ENCODE measurements around the gene TBC1D21. TPM values are rescaled to one million over a fixed set of nuclear protein-coding genes. Genes with fewer than 3 reads are reported as not detected.

Gene TBC1D21
- total RNA-seq, 1 experiment from 2014 or later: not detected

DNA sequence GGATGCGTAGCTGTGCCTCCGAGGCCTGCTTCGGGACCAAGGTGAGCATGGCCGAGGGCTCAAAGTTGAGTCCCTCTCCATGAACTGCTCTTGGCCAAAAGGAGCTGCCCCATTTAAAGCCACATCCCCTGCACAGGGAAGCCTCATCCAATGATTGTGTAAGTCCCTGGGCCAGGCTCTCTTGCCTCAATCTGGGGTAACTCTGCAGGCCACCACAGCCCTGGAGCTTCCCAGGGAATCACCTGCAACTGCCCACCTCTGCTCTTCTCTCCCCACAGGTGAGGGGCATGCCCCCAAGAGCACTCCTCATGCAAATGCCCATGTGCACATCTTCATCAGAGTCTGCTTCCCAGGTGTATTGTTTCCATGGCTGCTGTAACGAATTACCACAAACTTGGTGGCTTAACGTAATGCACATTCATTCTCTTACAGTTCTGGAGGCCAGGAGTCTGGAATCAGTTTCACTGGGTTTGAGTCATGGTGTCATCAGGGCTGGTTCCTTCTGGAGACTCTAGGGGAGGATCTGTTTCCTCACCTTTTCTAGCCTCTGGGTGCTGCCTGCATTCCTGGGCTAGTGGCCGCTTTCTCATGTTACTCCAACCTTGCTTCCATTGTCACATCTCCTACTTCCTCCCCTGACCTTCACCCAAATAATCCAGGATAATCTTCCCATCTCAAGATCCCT lies 27.9 kb downstream of the TBC1D21 start:
- intact Hi-C loops (cut with micrococcal nuclease; ENCODE audit: unreplicated experiment): loop anchor here (10.0 kb wide), 1 partner anchor 186 kb away; no protein-coding TSS in a partner anchor
- no peak overlapping the region for H3K4me3 ChIP-seq
- H3K9me2 ChIP-seq (ENCODE audit: insufficient read depth): no peaks in the 10 kb centered on the region
- no peaks in the 10 kb centered on the region for H3K27me3 ChIP-seq (ENCODE audit: insufficient read depth, low read depth)
- H3K4me2 ChIP-seq: no peak overlapping the region
- no peaks in the 10 kb centered on the region for H3K79me2 ChIP-seq (ENCODE audit: low read depth)
- H4K20me1 ChIP-seq (ENCODE audit: insufficient read depth): no peaks in the 10 kb centered on the region
- H3K9me3 ChIP-seq (ENCODE audit: insufficient read depth, low read depth): no peaks in the 10 kb centered on the region
- no TSS peak for BruUV-seq (replicated peaks)
- CTCF ChIA-PET: no interaction called here
- POLR2A ChIA-PET (ENCODE audit: unreplicated experiment): no interaction called here
- no peak overlapping the region for H2AFZ ChIP-seq
- H3F3A ChIP-seq (ENCODE audit: insufficient read depth, low read depth): peaks cover 7% of the 10 kb centered on the region; the same call in 1 of the 2 replicates
- H3K27ac ChIP-seq: no peak overlapping the region
- TF ChIP-seq EZH2 (IDR thresholded peaks at IDR 0.05; ENCODE audit: low read depth): no peak
- TF ChIP-seq, protein P1, sequence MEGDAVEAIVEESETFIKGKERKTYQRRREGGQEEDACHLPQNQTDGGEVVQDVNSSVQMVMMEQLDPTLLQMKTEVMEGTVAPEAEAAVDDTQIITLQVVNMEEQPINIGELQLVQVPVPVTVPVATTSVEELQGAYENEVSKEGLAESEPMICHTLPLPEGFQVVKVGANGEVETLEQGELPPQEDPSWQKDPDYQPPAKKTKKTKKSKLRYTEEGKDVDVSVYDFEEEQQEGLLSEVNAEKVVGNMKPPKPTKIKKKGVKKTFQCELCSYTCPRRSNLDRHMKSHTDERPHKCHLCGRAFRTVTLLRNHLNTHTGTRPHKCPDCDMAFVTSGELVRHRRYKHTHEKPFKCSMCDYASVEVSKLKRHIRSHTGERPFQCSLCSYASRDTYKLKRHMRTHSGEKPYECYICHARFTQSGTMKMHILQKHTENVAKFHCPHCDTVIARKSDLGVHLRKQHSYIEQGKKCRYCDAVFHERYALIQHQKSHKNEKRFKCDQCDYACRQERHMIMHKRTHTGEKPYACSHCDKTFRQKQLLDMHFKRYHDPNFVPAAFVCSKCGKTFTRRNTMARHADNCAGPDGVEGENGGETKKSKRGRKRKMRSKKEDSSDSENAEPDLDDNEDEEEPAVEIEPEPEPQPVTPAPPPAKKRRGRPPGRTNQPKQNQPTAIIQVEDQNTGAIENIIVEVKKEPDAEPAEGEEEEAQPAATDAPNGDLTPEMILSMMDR (conservative IDR thresholded peaks at IDR 0.05): no peak
- H3K4me1 ChIP-seq (replicated peaks; ENCODE audit: insufficient read depth): peaks cover 18% of the 10 kb centered on the region
- H3K36me3 ChIP-seq (ENCODE audit: low read depth): no peaks in the 10 kb centered on the region
- DNase-seq: no peak

DNA sequence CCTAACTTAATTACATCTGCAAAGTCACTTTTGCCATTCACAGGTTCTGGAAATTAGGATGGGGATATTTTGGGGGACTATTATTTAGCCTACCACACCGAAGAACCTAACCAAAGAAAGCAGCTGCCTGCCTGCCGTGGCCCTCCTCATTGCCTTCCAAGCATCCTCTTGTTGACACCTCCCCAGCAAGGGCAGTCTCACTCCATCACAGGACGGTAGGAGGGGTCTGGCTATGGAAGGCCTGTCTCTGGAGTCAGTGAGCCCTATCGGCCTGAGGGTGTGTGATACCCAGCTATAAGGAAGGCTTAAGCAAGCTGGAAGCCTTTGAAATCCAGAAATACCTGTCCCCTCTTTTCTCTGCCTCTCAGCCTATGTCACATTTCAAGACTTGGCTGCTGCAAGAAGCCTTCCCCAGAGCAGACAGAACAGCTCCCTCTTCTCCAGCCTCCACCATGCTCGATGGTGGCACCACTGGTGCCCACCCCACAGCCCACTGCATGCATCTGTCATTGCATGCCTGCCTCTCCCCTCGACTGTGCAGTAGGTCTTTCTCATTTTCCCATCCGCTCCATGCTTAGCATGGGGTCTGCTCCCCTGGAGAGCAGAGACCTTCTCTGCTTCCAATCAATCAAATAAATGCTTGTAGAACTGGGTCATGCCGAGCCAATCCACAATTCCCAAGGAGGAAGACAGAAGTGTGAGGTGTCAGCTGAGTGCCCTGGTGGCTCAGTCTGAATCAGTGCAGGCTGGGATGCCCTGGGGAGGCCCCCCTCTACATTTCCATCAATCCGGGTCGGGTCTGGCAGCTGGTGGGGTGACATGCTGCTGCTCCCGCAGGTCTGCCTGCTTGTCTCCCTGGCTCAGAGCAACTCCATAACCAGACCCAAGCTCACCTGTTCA lies 29.0 kb downstream of the TBC1D21 start:
- CTCF ChIA-PET: interaction anchor here (0.6 kb wide), 1 partner anchor 11 kb away, joined by 3 read pairs; no protein-coding TSS in a partner anchor
- Histone ChIP-seq H3K36me3 (ENCODE audit: low read depth) (no peaks in the 10 kb centered on the region), H3K27ac (no peak overlapping the region), H3K27me3 (ENCODE audit: insufficient read depth, low read depth) (no peaks in the 10 kb centered on the region), H3K4me3 (no peak overlapping the region), H3F3A (ENCODE audit: insufficient read depth, low read depth) (no peaks in the 10 kb centered on the region; the same call in 1 of the 2 replicates), H2AFZ (no peak overlapping the region), H3K79me2 (ENCODE audit: low read depth) (no peaks in the 10 kb centered on the region), H3K9me2 (ENCODE audit: insufficient read depth) (no peaks in the 10 kb centered on the region), H4K20me1 (ENCODE audit: insufficient read depth) (no peaks in the 10 kb centered on the region), H3K9me3 (ENCODE audit: insufficient read depth, low read depth) (no peaks in the 10 kb centered on the region), H3K4me1 (replicated peaks; ENCODE audit: insufficient read depth) (peaks cover 10% of the 10 kb centered on the region), H3K4me2 (no peak overlapping the region)
- no TSS peak for BruUV-seq (replicated peaks)
- POLR2A ChIA-PET (ENCODE audit: unreplicated experiment): no interaction called here
- intact Hi-C loops (cut with micrococcal nuclease; ENCODE audit: unreplicated experiment): loop anchor here (10.0 kb wide), 1 partner anchor 188 kb away; no protein-coding TSS in a partner anchor
- no peak for DNase-seq
- TF ChIP-seq, protein P1 (conservative IDR thresholded peaks at IDR 0.05): no peak
- no peak for TF ChIP-seq EZH2 (IDR thresholded peaks at IDR 0.05; ENCODE audit: low read depth)

DNA sequence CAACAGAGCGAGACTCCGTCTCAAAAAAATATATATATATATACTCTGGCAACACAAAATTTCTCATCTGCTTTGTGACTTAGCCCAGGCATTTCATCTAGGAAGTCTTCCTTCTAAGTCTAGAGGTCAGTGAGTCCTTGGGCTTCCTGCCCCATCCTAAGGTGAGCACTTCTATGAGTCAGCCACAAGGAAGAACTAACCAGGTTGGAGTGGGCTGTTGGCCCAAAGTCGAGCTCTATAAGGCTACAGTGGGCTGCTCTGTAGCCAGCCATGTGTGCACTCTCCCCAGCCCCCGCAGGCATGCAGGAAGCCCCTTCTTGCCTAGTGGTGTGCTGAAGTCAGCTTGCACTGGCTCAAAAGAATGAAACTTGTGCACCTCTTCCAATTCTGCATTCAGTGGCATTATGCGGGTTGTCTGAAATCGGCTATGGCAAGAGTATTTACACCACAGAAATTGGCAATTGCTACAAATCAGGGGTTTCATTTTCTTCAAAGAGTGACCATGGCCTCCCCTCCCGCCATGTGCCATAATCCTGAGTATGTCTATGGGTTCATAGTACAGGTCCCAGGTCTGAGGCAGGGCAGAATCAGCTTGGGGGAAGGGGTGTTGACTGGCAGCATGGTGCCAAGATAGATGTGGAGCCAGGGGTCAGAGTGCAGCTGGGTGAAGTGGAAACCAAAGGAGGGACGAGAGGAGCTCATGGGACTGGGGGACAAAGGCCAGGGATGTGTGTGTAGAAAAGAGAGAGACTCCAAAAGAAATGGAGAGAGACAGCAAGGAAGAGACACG lies 30.9 kb downstream of the TBC1D21 start:
- no peaks in the 10 kb centered on the region for H3K27me3 ChIP-seq (ENCODE audit: insufficient read depth, low read depth)
- no peak overlapping the region for H3K27ac ChIP-seq
- no peak for DNase-seq
- CTCF ChIA-PET: no interaction called here
- BruUV-seq (replicated peaks): no TSS peak
- TF ChIP-seq, protein P1 (conservative IDR thresholded peaks at IDR 0.05): no peak
- no peak for TF ChIP-seq EZH2 (IDR thresholded peaks at IDR 0.05; ENCODE audit: low read depth)
- H3F3A ChIP-seq (ENCODE audit: insufficient read depth, low read depth): no peaks in the 10 kb centered on the region
- no peaks in the 10 kb centered on the region for H3K9me2 ChIP-seq (ENCODE audit: insufficient read depth)
- H3K4me2 ChIP-seq: no peak overlapping the region
- no peak overlapping the region for H3K4me3 ChIP-seq
- no peak overlapping the region for H2AFZ ChIP-seq
- no peaks in the 10 kb centered on the region for H3K9me3 ChIP-seq (ENCODE audit: insufficient read depth, low read depth)
- no peaks in the 10 kb centered on the region for H3K79me2 ChIP-seq (ENCODE audit: low read depth)
- H3K4me1 ChIP-seq (replicated peaks; ENCODE audit: insufficient read depth): no peaks in the 10 kb centered on the region
- POLR2A ChIA-PET (ENCODE audit: unreplicated experiment): no interaction called here
- H4K20me1 ChIP-seq (ENCODE audit: insufficient read depth): no peaks in the 10 kb centered on the region
- no peaks in the 10 kb centered on the region for H3K36me3 ChIP-seq (ENCODE audit: low read depth)
- intact Hi-C loops (cut with micrococcal nuclease; ENCODE audit: unreplicated experiment): loop anchor here (10.0 kb wide), 1 partner anchor 189 kb away; no protein-coding TSS in a partner anchor

Data from PC-9 (cell line).